Large intestine (tissue), 12 donors: ENCODE results near the gene SRRM5. TPM values are rescaled to one million over a fixed set of nuclear protein-coding genes. Genes with fewer than 3 reads are reported as not detected.

Source experiments
- DNase-seq, 2 donors: peaks; one replicate each; pipeline versions ENCODE4 v3.0.0 to v3.0.0-alpha.2; 2013
- H3K27ac ChIP-seq: one replicate; pipeline ENCODE4 v1.5.1; 2013; ENCODE audit warnings: low read length
- H3K27me3 ChIP-seq: 2 replicates; pipeline ENCODE4 v1.6.1; 2013; ENCODE audit warnings: low read length; ENCODE audit not compliant: control insufficient read depth, insufficient read depth
- H3K36me3 ChIP-seq: 2 replicates; pipeline ENCODE4 v1.6.1; 2013; ENCODE audit warnings: low read length; ENCODE audit not compliant: control insufficient read depth, insufficient read depth
- H3K4me1 ChIP-seq: one replicate; pipeline ENCODE4 v1.6.1; 2013; ENCODE audit warnings: low read length; ENCODE audit not compliant: control insufficient read depth, insufficient read depth
- H3K4me3 ChIP-seq: one replicate; pipeline ENCODE4 v1.5.1; 2013; ENCODE audit warnings: low read length
- H3K9me3 ChIP-seq: one replicate; pipeline ENCODE4 v1.6.1; 2013; ENCODE audit warnings: mild to moderate bottlenecking, low read depth, low read length, moderate library complexity; ENCODE audit not compliant: control insufficient read depth
- WGBS: methylation state at CpG from one replicate; pipeline ENCODE4 v1.1.5; 2013; ENCODE audit warnings: low lambda C conversion rate; ENCODE audit not compliant: insufficient coverage; 5-methylcytosine and 5-hydroxymethylcytosine counted together
- long read RNA-seq, 11 donors: transcript quantifications; one replicate each; lab custom pipeline, GENCODE V29; 2026
- polyA plus RNA-seq: library from polyadenylated mRNA; unstranded; fragments of 120-200 nt; gene quantifications from one replicate; pipeline ENCODE4 v1.2.1, GENCODE V29; 2013

Gene SRRM5, protein sequence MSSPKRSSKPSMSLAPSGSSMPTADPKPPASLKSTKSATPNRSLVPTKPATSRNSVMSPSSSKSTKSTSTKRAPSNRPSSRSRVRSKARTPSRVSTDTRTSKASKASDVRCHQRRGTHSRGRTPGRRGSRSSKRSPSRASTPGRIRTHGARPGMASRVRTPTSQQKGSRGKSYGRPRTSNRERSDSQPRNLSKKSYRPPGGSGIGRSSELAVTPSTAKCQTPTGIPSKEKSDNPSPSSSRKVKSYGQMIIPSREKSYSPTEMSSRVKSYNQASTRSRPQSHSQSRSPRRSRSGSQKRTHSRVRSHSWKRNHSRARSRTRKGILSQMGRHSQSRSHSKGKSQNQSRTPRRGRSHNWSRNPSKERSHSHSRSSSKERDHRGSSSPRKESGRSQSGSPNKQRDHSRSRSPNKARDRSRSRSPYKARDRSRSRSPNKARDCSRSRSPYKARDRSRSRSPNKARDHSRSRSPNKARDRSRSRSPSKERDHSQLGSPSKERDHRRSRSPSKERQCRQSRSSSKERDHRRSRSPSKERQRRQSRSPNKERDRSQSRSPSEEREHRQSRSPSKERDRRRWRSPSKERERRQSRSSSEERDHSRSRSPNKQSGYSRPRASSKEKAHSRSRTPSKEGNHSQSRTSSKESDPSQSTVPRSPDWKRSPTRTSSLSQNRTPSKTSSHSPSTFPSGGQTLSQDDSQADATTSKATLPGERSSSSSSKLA
- 1.5 TPM for polyA plus RNA-seq
- long read RNA-seq, donor 1 = 0 reads
- long read RNA-seq, donor 2 = 0 reads
- long read RNA-seq, donor 3, partial matches to known transcripts = 0 of 1 reads
- long read RNA-seq, donor 3, other reads (novel, unspliced or antisense) = 0 of 1 reads
- long read RNA-seq, donor 4, partial matches to known transcripts = 0 of 1 reads
- long read RNA-seq, donor 4, other reads (novel, unspliced or antisense) = 0 of 1 reads
- long read RNA-seq, donor 5, partial matches to known transcripts = 0 of 2 reads
- long read RNA-seq, donor 5, other reads (novel, unspliced or antisense) = 0 of 2 reads
- long read RNA-seq, donor 6 = 0 reads
- long read RNA-seq, donor 7, partial matches to known transcripts = 0 of 78 reads
- long read RNA-seq, donor 7, other reads (novel, unspliced or antisense) = 78 of 78 reads
- long read RNA-seq, donor 8, partial matches to known transcripts = 0 of 1 reads
- long read RNA-seq, donor 8, other reads (novel, unspliced or antisense) = 0 of 1 reads
- long read RNA-seq, donor 9, partial matches to known transcripts = 0 of 1 reads
- long read RNA-seq, donor 9, other reads (novel, unspliced or antisense) = 0 of 1 reads
- long read RNA-seq, donor 10, transcript SRRM5-201 (1 exons, 2,381 nt) = major isoform, 5 of 5 reads
- long read RNA-seq, donor 10, partial matches to known transcripts = 0 of 5 reads
- long read RNA-seq, donor 10, other reads (novel, unspliced or antisense) = 0 of 5 reads
- long read RNA-seq, donor 11, partial matches to known transcripts = 76 of 76 reads
- long read RNA-seq, donor 11, other reads (novel, unspliced or antisense) = 0 of 76 reads

GRCh38 chr19:43611788-43612187, at the start of gene SRRM5:
SRRM5 (plus strand) TSS chr19:43612088; CDS start chr19:43612122, 34 bp downstream.
- no peaks in the 10 kb centered on the region for H3K4me1 ChIP-seq
- no peak for DNase-seq
- H3K27ac ChIP-seq = no peak within 1 kb of the TSS
- H3K27me3 ChIP-seq = no peaks in the 10 kb centered on the region
- H3K9me3 ChIP-seq = no peaks in the 10 kb centered on the region
- H3K36me3 ChIP-seq = peaks cover 39% of the 10 kb centered on the region
- WGBS = no CpG with 5 or more reads among the region's 3 CpGs
- H3K4me3 ChIP-seq = no peak within 1 kb of the TSS

DNA sequence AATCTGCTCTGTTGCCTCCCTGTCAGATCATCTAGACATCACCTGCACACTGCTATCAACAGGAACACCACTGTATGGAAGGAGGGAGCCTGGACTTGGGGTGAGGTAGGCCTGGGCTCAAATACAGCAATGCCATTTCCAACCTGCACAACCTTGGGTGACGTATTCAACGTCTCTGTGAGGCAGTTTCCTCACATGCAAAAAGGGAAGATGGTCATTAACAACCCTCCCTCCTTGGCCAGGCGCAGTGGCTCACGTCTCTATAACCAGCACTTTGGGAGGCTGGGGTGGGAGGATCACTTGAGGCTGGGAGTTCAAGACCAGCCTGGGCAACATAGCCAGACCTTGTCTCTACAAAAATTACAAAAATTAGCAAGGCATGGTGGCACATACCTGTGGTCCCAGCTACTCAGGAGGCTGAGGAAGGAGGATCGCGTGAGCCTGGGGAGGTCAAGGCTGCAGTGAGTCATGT, 49.6 kb upstream of the SRRM5 start:
- peaks cover 35% of the 10 kb centered on the region for H3K36me3 ChIP-seq
- H3K27me3 ChIP-seq = no peaks in the 10 kb centered on the region
- no peaks in the 10 kb centered on the region for H3K9me3 ChIP-seq
- H3K27ac ChIP-seq = no peak overlapping the region
- H3K4me1 ChIP-seq = no peaks in the 10 kb centered on the region
- no peak for DNase-seq
- no peak overlapping the region for H3K4me3 ChIP-seq
- WGBS = no CpG with 5 or more reads among the region's 6 CpGs

DNA sequence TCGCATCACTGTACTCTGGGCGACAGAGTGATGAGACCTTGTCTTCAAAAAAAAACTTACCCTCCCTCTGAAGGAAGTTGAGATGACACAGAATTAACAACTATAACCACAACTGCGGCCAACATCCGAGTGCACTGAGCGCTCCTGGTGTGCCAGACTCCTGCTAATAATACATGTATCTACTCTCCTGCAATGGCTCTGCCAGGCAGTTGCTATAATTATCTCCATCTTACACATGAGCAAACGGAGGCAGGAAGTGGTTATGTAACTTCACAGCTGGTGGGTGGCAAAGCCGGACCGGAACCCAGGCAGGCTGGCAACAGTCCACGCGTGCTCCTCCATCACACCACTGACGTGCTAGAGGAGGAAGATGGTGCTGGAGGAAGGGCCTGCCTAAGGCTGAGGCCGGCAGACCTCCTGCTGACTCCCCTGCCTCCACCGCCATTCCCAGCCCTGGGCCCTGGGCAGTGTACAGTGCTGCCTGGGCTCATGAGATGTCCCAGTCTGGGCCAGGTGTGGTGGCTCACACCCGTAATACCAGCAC, 49.1 kb upstream of the SRRM5 start:
- H3K4me3 ChIP-seq = no peak overlapping the region
- H3K4me1 ChIP-seq = no peaks in the 10 kb centered on the region
- H3K27me3 ChIP-seq = no peaks in the 10 kb centered on the region
- H3K36me3 ChIP-seq = peaks cover 30% of the 10 kb centered on the region
- no peak overlapping the region for H3K27ac ChIP-seq
- H3K9me3 ChIP-seq = no peaks in the 10 kb centered on the region
- WGBS = no CpG with 5 or more reads among the region's 14 CpGs
- no peak for DNase-seq

DNA sequence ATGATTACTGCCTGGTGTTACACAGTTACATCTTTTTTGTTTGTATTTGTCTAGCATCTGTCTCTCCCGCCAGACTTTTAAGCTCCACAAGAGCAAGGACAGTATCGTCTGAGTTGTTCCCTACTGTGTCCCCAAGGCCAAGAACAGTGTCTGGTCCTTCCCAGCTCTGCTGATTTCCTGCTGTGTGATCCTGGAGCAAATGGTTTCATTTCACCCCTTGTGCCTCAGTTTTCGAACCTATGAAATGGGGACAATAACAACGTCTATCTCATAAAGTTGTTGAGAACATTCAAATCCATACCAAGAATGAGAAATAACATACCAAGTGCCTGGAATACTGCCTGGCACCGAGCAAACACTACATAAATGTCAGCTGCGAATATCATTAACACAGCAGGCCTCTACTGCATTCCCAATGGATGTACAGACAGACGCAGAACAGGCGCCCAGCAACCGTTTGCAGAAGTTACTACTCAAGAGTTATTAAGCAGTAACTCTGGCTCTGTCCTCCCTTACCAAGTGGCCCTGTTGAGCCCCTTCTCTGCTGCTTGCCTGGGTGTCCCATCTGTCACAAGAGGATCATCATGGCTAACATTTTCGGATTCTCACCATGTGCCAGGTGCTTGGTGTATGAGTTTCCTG, 48.0 kb upstream of the SRRM5 start:
- Histone ChIP-seq H3K4me3 (no peak overlapping the region), H3K27ac (no peak overlapping the region), H3K36me3 (peaks cover 27% of the 10 kb centered on the region), H3K27me3 (no peaks in the 10 kb centered on the region), H3K4me1 (no peaks in the 10 kb centered on the region), H3K9me3 (no peaks in the 10 kb centered on the region)
- WGBS = no CpG with 5 or more reads among the region's 10 CpGs
- no peak for DNase-seq

DNA sequence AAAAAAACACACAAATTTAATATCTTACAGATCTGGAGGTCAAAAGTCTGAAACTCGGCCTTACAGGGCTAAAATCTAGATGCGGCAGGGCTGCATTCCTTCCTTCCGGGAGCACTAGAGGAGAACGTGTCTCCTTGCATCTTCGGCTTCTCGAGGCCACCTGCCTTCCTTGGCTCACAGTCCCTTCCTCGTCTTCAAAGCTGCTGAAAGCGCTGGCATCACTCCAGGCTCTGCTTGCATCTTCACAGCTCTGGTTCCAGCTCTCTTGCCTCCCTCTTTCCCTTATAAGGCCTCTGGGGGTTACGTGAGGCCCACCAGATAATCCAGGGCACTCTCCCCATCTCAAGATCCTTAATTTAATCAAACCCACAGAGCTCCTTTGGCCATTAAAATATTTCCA, 47.1 kb upstream of the SRRM5 start:
- H3K9me3 ChIP-seq = no peaks in the 10 kb centered on the region
- H3K4me1 ChIP-seq = no peaks in the 10 kb centered on the region
- DNase-seq = no peak
- no CpG with 5 or more reads among the region's 9 CpGs for WGBS
- H3K27me3 ChIP-seq = no peaks in the 10 kb centered on the region
- H3K36me3 ChIP-seq = peaks cover 27% of the 10 kb centered on the region
- H3K27ac ChIP-seq = no peak overlapping the region
- H3K4me3 ChIP-seq = no peak overlapping the region

- peaks cover 2% of the 10 kb centered on the region for H3K36me3 ChIP-seq
- peaks cover 3% of the 10 kb centered on the region for H3K4me1 ChIP-seq
- H3K27ac ChIP-seq = no peak overlapping the region
- H3K9me3 ChIP-seq = no peaks in the 10 kb centered on the region
- H3K27me3 ChIP-seq = no peaks in the 10 kb centered on the region
- no peak for DNase-seq
- H3K4me3 ChIP-seq = no peak overlapping the region
- WGBS = 100% methylated on average over 3 of the region's 5 CpGs
Measured at GRCh38 chr19:43569657-43570056, 42.2 kb upstream of the SRRM5 start.

- H3K36me3 ChIP-seq = peaks cover 2% of the 10 kb centered on the region
- WGBS = no CpG with 5 or more reads among the region's 5 CpGs
- no peaks in the 10 kb centered on the region for H3K9me3 ChIP-seq
- no peak for DNase-seq
- H3K27me3 ChIP-seq = no peaks in the 10 kb centered on the region
- H3K4me1 ChIP-seq = peaks cover 5% of the 10 kb centered on the region
- no peak overlapping the region for H3K27ac ChIP-seq
- no peak overlapping the region for H3K4me3 ChIP-seq
Measured at GRCh38 chr19:43570174-43570791, 41.6 kb upstream of the SRRM5 start.

GRCh38 chr19:43572171-43572588, 39.7 kb upstream of the SRRM5 start:
- Histone ChIP-seq H3K9me3 (no peaks in the 10 kb centered on the region), H3K27ac (no peak overlapping the region), H3K4me3 (no peak overlapping the region), H3K36me3 (peaks cover 2% of the 10 kb centered on the region), H3K27me3 (no peaks in the 10 kb centered on the region), H3K4me1 (peaks cover 10% of the 10 kb centered on the region)
- WGBS = no CpG with 5 or more reads among the region's 3 CpGs
- DNase-seq = peak in 1 of 2 donors; percentile 48
